Lower lobe of right lung (tissue), 2 donors: ENCODE data around the gene PEX13. TPM values are rescaled to one million over a fixed set of nuclear protein-coding genes. Genes with fewer than 3 reads are reported as not detected.
"Not testable (repeated sequence)": the region's sequence is repeated elsewhere in the genome, so short reads cannot be mapped to it uniquely, and the experiment has no call there.

ENCODE experiments used
- ATAC-seq, 2 donors: fragments of 200-7000 bp; cut with Tn5 transposase; one replicate each; pipeline ENCODE4 v1.9.1; 2020 to 2022; ENCODE audit warnings: mild to moderate bottlenecking in 2 of 2, moderate library complexity in 2 of 2
- DNase-seq: peaks from one replicate; pipeline ENCODE4 v3.0.0-alpha.2; 2020
- H3K27ac ChIP-seq: fragments of 200-600 bp; one replicate; pipeline ENCODE4 v1.8.0; 2022
- H3K27me3 ChIP-seq: fragments of 200-600 bp; one replicate; pipeline ENCODE4 v1.8.0; 2022; ENCODE audit warnings: low read depth
- H3K36me3 ChIP-seq: fragments of 200-600 bp; one replicate; pipeline ENCODE4 v1.8.0; 2022; ENCODE audit warnings: mild to moderate bottlenecking
- H3K4me1 ChIP-seq: fragments of 200-600 bp; one replicate; pipeline ENCODE4 v1.8.0; 2022
- H3K4me3 ChIP-seq: fragments of 200-600 bp; one replicate; pipeline ENCODE4 v1.8.0; 2022; ENCODE audit warnings: mild to moderate bottlenecking
- H3K9me3 ChIP-seq: fragments of 200-600 bp; one replicate; pipeline ENCODE4 v1.8.0; 2022
- CTCF ChIP-seq: fragments of 200-600 bp; IDR thresholded peaks from one replicate; pipeline ENCODE4 v1.8.0; 2022; ENCODE audit warnings: antibody characterized with exemption, mild to moderate bottlenecking
- intact Hi-C: fragments of 100-400 bp; cut with DNase I; formaldehyde crosslinking; loops from one replicate; pipeline ENCODE4 v1.11.0; 2022
- total RNA-seq: library from RNA; stranded (reverse); fragmentation: NEBNext Ultra II Directional; extraction: Animal tissue kit (Norgen Biotek cat#: 25700); gene quantifications from one replicate; pipeline ENCODE4 v1.2.1, GENCODE V29; 2021
- donor health status: DM: no; HTN: yes; CAD: no; lungs with severe emphysema.

The PEX13 gene
- total RNA-seq, 1 donor from 2014 or later: 25.8 TPM

GRCh38 chr2:60998628-60999545 lies 18.6 kb upstream of the PEX13 start:
- H3K9me3 ChIP-seq: no peaks in the 10 kb centered on the region
- peak; percentile 70 for TF ChIP-seq CTCF
- DNase-seq (no peak), ATAC-seq (peak in 1 of 2 donors; percentile 61)
- H3K4me1 ChIP-seq: no peaks in the 10 kb centered on the region
- H3K27ac ChIP-seq: no peak overlapping the region
- H3K4me3 ChIP-seq: no peak overlapping the region
- intact Hi-C loops: loop anchor here (5.0 kb wide), 1 partner anchor 292 kb away; no protein-coding TSS in a partner anchor
- H3K36me3 ChIP-seq: no peaks in the 10 kb centered on the region
- H3K27me3 ChIP-seq: no peaks in the 10 kb centered on the region

GRCh38 chr2:61005736-61006135 lies 11.8 kb upstream of the PEX13 start:
- H3K4me3 ChIP-seq: no peak overlapping the region
- DNase-seq: no peak
- intact Hi-C loops: no loop called here
- H3K36me3 ChIP-seq: peaks cover 6% of the 10 kb centered on the region
- no peak for TF ChIP-seq CTCF
- no peak for ATAC-seq
- no peak overlapping the region for H3K27ac ChIP-seq
- H3K27me3 ChIP-seq: no peaks in the 10 kb centered on the region
- no peaks in the 10 kb centered on the region for H3K9me3 ChIP-seq
- no peaks in the 10 kb centered on the region for H3K4me1 ChIP-seq

- Histone ChIP-seq H3K36me3 (peaks cover 6% of the 10 kb centered on the region), H3K4me1 (peaks cover 6% of the 10 kb centered on the region), H3K9me3 (no peaks in the 10 kb centered on the region), H3K27ac (no peak overlapping the region), H3K27me3 (no peaks in the 10 kb centered on the region), H3K4me3 (no peak overlapping the region)
- intact Hi-C loops: no loop called here
- ATAC-seq: peak; percentile 50 to 71
- no peak for TF ChIP-seq CTCF
- DNase-seq: no peak
Measured at GRCh38 chr2:61006486-61007105, 10.9 kb upstream of the PEX13 start.

- no peak overlapping the region for H3K27ac ChIP-seq
- intact Hi-C loops: no loop called here
Measured at GRCh38 chr2:61009355-61009754, 8.2 kb upstream of the PEX13 start.

GRCh38 chr2:61011678-61012077 lies 5.8 kb upstream of the PEX13 start:
- Histone ChIP-seq H3K27me3 (no peaks in the 10 kb centered on the region), H3K4me1 (peaks cover 23% of the 10 kb centered on the region), H3K4me3 (no peak overlapping the region), H3K27ac (no peak overlapping the region), H3K36me3 (no peaks in the 10 kb centered on the region), H3K9me3 (no peaks in the 10 kb centered on the region)
- DNase-seq (no peak), ATAC-seq (no peak)
- no peak for TF ChIP-seq CTCF
- intact Hi-C loops: no loop called here

More at GRCh38 chr2:61009355-61009754, 8.2 kb upstream of the PEX13 start:
- TF ChIP-seq CTCF: no peak
- DNase-seq (no peak), ATAC-seq (no peak)
- Histone ChIP-seq H3K36me3 (peaks cover 6% of the 10 kb centered on the region), H3K27me3 (no peaks in the 10 kb centered on the region), H3K4me3 (no peak overlapping the region), H3K4me1 (peaks cover 6% of the 10 kb centered on the region), H3K9me3 (no peaks in the 10 kb centered on the region)

- H3K4me1 ChIP-seq: peaks cover 23% of the 10 kb centered on the region
- ATAC-seq, DNase-seq, intact Hi-C loops, H3K27ac ChIP-seq, H3K27me3 ChIP-seq, H3K36me3 ChIP-seq, H3K4me3 ChIP-seq, H3K9me3 ChIP-seq: not testable (repeated sequence)
Measured at GRCh38 chr2:61012303-61012702, 5.2 kb upstream of the PEX13 start.
